K562 (cell line): ENCODE results near the gene GRIK1.

Experiments used
- CEBPB ChIP-seq: fragments of 450-650 bp; IDR thresholded peaks from 2 replicates; pipeline ENCODE4 v1.6.1; 2016; ENCODE audit warnings: missing genetic modification characterization, missing compliant biosample characterization
- HDAC6 ChIP-seq: IDR thresholded peaks from 2 replicates; pipeline ENCODE4 v1.6.1; 2012; ENCODE audit warnings: low read depth, mild to moderate bottlenecking, control low read depth, inconsistent platforms, low read length, moderate library complexity
- KAT8 ChIP-seq: fragments of 450-650 bp; IDR thresholded peaks from 2 replicates; pipeline ENCODE4 v1.6.1; 2016; ENCODE audit warnings: low read depth, mild to moderate bottlenecking
- SMARCC2 ChIP-seq: fragments of 450-650 bp; IDR thresholded peaks from 2 replicates; pipeline ENCODE4 v1.6.1; 2017; ENCODE audit warnings: antibody characterized with exemption, moderate library complexity, mild to moderate bottlenecking, low read depth
- ZNF274 ChIP-seq: IDR thresholded peaks from 2 replicates; pipeline ENCODE4 v1.6.1; 2011; ENCODE audit warnings: low read depth, mild to moderate bottlenecking, low read length, moderate library complexity, borderline replicate concordance

GRCh38 chr21:29520171-29520570 is 419.6 kb downstream of the GRIK1 start:
- TF ChIP-seq SMARCC2 (no peak), KAT8 (no peak), HDAC6 (no peak), CEBPB (tag) (no peak), ZNF274 (no peak)
